GM18526 (cell line): ENCODE data around the gene PRR29.

Source experiments
- POLR2A ChIP-seq: IDR thresholded peaks from 3 replicates; pipeline ENCODE4 v1.6.1; 2011; ENCODE audit not compliant: insufficient read length; ENCODE audit errors: extremely low read depth

The PRR29 gene

GRCh38 chr17:64001763-64002529 lies 3.8 kb downstream of the PRR29 start:
- no peak for TF ChIP-seq POLR2A

GRCh38 chr17:64002658-64003525 lies 4.7 kb downstream of the PRR29 start:
- TF ChIP-seq POLR2A, result no peak

- no peak for TF ChIP-seq POLR2A
These were observed 5.5 kb downstream of the PRR29 start for GRCh38 chr17:64003526-64004121.

GRCh38 chr17:64004218-64004770 lies 6.1 kb downstream of the PRR29 start:
- no peak for TF ChIP-seq POLR2A

GRCh38 chr17:64004903-64005733 lies 7.0 kb downstream of the PRR29 start:
- no peak for TF ChIP-seq POLR2A

- no peak for TF ChIP-seq POLR2A
These were observed 7.6 kb downstream of the PRR29 start for GRCh38 chr17:64005734-64006167.

GRCh38 chr17:64006361-64007088 lies 8.4 kb downstream of the PRR29 start:
- no peak for TF ChIP-seq POLR2A

GRCh38 chr17:64007838-64008282 lies 9.7 kb downstream of the PRR29 start:
- no peak for TF ChIP-seq POLR2A

GRCh38 chr17:64008346-64008745 lies 10.2 kb downstream of the PRR29 start:
- no peak for TF ChIP-seq POLR2A

GRCh38 chr17:64008830-64009229 lies 10.7 kb downstream of the PRR29 start:
- TF ChIP-seq POLR2A, result no peak

- no peak for TF ChIP-seq POLR2A
These were observed 11.6 kb downstream of the PRR29 start for GRCh38 chr17:64009571-64010402.

GRCh38 chr17:64015447-64015846 lies 17.3 kb downstream of the PRR29 start:
- TF ChIP-seq POLR2A, result no peak

GRCh38 chr17:64016231-64016784 lies 18.2 kb downstream of the PRR29 start:
- no peak for TF ChIP-seq POLR2A
